HK-2 (cell line): ENCODE results near the gene LBH.
"Not testable (repeated sequence)": the region's sequence is repeated elsewhere in the genome, so short reads cannot be mapped to it uniquely, and the experiment has no call there.

Experiments used
- DNase-seq: peaks from one replicate; pipeline ENCODE4 v3.0.0-alpha.2; 2018; ENCODE audit not compliant: unreplicated experiment

The LBH gene

DNA sequence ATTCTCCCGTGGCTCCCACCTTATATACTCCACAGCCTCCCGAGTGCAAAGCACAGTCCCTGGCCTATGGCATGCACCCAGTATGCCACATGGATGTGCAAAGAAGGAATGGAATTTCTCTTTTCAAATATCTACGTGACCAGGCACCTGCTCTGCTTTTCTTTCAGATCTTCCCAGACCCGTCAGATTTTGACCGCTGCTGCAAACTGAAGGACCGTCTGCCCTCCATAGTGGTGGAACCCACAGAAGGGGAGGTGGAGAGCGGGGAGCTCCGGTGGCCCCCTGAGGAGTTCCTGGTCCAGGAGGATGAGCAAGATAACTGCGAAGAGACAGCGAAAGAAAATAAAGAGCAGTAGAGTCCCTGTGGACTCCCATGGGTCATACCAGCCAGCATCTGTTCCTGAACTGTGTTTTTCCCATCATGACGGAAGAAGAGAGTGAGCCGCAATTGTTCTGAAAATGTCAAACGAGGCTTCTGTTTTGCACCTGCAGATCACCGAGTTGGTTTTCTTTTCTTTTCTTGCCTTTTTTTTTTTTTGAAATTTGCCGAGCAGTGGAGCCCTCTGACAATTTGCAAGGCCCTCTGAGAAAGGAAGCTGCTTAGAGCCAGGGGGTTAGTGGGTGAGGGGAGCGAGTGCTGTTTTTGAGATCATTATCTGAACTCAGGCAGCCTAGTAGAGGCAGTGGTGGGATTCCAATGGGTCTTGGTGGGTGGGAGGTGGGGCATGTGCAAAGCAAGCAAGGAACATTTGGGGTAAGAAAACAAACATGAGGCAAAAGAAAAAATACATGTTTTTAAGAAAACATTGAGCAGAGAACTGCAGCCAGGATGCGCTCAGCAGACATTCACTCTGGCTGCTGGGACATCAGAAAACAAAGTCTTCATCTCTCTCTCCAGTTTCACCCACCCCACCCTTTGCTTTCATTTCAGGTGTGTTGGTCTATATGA, 26.2 kb downstream of the LBH start:
- no peak for DNase-seq

DNA sequence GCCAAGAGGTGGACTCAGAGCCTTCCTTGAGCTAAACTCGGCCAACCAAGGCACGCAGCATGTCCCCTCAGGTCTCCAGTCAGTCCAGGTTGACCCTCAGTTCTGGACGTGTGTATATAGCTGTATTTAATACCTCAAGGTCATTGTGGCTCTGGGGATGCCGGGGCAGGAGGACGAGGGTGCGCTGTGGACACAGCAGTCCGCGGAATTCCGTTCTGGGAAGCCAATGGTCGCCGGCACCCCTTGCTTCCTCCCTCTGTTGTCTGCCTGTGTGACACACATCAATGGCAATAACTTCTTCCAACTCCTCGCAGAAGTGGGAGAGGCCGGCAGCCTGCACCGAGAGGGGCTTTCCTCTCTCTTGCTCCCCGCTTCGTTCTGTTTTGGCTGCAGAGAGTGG, 27.7 kb downstream of the LBH start:
- no peak for DNase-seq

DNA sequence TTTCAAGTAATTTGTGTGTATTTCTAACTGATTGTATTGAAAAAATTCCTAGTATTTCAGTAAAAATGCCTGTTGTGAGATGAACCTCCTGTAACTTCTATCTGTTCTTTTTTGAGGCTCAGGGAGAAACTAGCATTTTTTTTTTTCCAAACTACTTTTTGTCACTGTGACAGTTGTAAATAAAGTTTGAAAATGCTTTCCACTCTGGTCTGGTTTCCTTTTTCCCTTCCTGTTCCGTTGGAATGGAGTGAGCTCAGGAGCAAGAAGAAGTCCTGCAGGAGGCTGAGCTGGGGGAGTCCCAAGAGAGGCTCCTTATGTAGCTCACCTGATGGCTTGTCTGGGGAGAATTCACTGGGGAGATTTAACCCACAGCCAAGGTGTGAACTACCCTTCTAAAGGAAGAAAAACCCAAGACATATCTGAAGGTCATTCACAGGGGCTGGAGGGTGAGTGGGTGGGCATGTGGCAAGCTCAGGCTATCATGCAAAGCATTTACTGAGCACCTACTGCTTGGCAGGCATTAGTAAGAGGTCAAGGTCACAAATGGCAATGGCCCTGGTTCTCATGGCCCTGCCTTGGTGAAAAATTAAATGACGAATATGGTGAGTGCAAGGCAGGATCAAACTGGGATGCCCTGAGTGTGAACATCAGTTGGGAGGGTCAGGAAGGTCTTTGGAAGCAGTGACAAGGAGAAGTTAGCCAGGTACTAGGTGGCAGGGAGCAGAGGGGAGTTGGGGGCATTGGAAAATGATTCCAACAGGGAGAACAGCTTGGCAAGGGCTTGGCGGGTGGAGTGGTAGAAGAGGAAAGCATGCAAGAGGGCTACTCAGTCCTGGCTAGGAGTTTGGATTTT, 28.7 kb downstream of the LBH start:
- no peak for DNase-seq

DNA sequence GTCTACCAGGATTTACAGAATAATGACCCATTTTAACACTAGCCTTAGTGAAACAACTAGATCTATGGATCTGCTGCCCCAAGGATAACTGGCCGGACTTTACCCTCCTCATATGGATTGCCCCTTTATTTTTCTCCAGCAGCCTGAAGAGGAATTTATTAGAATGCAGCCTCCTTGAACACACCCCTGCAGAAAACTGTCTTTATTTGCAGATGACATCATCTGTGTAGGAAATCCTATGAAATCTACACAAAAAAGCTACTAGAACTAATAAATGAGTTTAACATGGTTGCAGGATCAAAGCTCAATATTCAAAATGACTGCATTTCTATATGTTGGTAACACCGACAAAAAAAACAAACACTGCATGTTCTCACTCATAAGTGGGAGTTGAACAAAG, 29.6 kb downstream of the LBH start:
- DNase-seq, result no peak

DNA sequence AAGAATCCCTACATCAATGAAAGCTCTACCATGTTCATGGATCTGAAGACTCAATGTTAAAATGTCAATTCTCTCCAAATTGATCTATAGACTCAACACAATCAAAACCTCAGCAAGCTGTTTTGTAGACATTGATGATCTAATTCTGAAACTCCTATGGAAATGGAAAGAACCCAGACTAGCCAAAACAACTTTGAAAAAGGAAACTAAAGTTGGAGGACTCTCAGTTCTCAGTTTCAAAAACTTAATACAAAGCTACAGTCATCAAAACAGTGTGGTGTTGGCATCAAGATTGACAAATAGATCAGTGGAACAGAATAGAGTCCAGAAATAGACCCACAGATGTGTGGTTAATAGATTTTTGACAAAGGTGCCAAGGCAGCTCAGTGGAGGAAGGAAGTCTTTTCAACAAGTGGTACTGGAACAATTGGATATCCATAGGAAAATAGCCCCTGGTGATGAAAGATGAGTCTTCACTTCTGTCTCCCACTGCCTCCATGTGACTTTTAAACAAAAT, 30.4 kb downstream of the LBH start:
- no peak for DNase-seq

GRCh38 chr2:30262716-30263309, 31.5 kb downstream of the LBH start:
- no peak for DNase-seq

DNA sequence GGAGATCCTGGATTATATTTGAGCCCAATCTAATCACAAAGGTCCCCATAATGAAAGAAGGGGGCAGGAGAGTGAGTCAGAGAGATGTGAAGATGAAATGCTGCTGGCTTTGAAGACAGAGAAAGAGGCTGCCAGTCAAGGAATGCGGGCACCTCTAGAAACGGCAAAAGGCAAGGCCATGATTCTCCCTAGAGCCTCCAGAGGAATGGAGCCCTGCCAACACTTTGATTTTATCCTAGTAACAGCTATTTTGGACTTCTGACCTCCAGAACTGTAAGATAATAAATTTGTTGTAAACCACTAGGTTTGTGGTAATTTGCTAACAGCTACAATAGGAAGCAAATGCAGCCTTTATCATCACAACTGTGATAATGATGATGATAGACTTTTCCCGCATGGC, 32.9 kb downstream of the LBH start:
- DNase-seq, result no peak

- no peak for DNase-seq
These were observed 34.0 kb downstream of the LBH start for GRCh38 chr2:30265052-30266015.

- DNase-seq, result no peak
These were observed 34.8 kb downstream of the LBH start for GRCh38 chr2:30266051-30266621.

- no peak for DNase-seq
These were observed 35.4 kb downstream of the LBH start for GRCh38 chr2:30266705-30267104.

DNA sequence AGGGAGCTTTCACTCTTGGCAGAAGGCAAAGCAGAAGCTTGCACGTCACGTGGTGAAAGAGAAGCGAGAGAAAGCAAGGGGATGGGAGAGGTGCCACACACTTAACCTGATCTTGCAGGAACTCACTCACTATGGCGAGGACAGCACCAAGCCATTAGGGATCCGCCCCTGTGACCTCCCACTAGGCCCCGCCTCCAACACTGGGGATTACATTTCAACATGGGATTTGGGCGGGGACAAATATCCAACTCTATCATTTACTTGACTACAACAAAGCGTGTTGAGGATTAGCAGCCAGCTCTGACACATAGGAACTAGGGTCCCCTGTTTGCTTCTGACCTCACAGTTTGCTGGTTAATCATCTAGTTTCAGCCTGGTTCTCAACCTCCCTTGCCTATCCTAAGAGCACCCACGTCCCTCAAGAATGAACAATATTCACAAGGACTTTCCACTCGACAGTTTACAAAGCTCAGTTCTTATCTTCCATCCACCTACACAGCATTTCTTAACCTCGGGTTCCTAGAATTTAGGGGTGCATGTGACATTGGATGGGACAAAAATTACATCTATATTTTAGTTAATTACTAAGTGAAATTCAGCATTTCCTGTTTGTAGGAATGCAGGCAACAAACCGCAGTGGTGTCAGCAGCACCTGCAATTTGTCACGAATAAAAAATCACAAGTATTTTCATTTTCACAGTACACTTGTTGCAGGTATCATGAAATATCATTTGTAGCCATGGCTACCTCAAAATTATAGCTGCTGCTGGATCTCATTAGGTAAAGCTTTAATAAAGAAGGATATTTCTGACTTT, 36.0 kb downstream of the LBH start:
- DNase-seq, result no peak

DNA sequence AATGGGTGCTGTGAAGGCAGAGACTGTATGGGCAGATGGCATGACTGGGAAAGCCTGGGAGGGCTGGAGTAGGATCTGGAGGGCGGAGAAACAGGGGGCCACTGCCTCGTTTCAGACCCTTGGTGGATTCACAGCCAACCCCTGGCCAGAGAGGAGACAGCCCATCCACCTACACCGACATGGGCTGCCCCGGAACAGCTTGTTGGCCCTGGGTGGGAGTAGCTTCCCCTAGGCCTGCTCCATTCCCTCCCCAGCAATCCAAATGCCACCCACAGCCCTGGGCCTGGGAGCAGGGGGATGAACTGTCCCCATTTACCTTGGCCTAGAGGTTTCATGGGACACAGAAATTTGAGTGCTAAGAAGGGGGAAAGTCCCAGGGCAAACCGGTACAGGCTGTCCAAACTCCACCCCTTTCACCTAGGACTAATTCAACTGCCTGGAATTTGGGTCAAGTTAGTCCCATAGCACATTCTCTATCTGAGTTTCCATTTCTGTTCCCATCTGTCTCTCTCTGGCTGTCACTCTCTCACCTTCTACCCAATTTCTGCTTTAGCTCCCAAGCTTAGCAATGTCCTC, 37.0 kb downstream of the LBH start:
- no peak for DNase-seq

DNA sequence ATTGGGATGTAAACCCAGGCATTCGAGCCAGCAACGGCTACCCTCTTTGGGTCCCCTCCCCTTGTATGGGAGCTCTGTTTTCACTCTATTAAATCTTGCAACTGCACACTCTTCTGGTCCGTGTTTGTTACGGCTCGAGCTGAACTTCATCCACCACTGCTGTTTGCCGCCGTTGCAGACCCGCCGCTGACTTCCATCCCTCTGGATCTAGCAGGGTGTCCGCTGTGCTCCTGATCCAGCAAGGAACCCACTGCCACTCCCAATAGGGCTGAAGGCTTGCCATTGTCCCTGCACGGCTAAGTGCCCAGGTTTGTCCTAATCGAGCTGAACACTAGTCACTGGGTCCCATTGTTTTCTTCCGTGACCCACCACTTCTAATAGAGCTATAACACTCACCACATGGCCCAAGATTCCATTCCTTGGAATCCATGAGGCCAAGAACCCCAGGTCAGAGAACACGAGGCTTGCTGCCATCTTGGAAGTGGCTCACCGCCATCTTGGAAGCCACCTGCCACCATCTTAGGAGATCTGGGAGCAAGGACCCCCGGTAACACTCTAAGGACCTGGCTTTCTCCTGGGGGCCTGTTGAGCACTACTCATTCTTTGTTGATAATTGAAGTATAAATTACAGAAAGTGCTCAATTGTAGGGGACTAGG, 37.9 kb downstream of the LBH start:
- DNase-seq, result not testable (repeated sequence)

GRCh38 chr2:30269771-30270145, 38.4 kb downstream of the LBH start:
- no peak for DNase-seq

DNA sequence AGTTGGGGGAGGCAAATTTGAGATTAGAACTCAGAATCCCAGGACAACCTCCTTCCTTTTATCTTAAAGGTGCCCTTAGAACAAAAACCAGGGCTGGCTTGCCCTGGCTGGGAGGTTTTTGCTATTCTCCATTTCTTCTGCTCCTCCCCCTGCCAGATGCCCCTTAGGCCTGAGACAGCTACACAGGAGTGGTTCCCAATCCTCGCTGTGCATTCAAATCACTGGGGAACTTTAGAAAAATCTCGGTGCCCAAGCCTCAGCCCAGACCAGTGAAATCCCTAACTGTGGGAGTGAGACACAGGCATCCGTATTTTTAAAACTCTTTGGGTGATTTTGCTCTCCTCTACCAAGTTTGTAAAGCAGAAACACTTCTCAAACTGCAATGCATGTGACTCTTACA, 38.8 kb downstream of the LBH start:
- DNase-seq, result no peak

- no peak for DNase-seq
These were observed 40.0 kb downstream of the LBH start for GRCh38 chr2:30271301-30271700.

DNA sequence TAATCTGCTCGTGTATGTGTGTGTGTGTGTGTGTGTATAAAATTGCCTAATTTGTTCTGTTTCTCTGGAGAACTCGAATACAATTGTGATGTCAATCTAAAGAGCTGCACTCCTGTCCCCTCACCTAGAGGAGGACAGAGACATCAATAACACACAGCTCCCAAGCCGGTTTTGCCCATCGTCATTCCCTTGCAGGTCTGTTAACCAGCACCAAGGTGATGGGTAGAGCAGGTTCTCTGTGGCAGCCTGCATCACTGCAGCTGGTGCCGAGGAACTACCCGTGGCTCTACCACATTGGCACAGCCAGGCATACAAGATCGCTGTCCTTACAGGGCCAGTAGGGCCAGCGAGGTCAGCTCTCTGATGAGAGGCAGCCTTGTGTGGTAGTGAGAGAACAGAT, 41.0 kb downstream of the LBH start:
- no peak for DNase-seq

- DNase-seq, result no peak
These were observed 41.6 kb downstream of the LBH start for GRCh38 chr2:30272761-30273573.
